Measurements from ENCODE around the gene SEPTIN14.
"Not testable (repeated sequence)": the region's sequence is repeated elsewhere in the genome, so short reads cannot be mapped to it uniquely, and the experiment has no call there.

The SEPTIN14 gene

DNA sequence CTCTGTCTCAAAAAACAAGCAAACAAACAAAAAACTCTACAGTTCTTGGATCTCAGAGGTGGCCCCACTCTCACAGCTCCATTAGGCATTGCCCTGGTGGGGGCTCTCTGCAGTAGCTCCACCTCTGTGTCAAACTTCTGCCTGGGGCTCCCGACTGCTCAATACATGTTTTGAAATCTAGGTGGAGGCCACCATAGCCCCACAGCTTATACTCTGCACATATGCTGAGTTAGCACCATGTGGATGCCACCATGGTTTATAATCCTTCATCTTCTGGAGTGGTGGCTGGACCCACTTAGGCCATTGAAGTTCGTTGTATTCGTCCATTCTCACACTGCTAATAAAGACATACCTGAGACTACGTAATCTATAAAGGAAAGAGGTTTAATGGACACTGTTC is 78.4 kb downstream of the SEPTIN14 start:
- DNase-seq (ENCODE audit: low read depth in 2 of 2): no peak

DNA sequence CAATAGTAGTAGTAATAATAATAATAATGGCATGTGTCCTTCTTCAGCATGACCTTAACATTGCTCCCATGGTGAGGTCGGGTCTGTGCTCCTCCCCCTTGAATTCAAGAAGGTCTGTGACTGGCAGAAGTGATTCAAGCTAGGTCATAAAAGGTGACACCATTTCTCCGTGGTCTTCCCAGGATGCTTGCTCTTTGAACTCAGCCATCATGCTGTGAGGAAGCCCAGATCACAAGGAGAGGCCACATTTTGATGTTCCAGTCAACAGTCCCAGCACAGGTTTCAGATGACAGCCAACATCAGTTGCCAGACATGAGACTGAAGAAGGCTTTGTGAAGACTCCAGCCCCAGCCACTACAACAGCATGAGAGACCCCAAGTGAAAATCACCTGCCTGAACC is 83.9 kb downstream of the SEPTIN14 start:
- no peak for DNase-seq (ENCODE audit: low read depth in 2 of 2)

DNA sequence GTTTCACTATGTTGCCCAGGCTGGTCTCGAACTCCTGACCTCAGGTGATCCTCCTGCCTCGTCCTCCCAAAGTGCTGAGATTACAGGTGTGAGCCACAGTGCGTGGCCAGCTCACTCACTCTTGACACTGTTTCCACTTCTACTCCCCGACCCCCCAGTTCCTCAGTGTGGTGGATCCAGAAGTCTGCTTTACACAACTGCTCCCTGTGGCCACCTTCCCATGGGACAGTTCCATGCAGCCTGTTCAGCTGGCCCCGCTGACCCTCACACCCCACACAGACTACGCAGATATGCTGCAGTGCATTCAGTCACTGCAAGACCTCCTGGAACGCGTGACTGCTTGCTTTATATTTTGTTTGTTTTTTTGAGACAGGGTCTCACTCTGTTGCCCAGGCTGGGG is 86.4 kb downstream of the SEPTIN14 start:
- no peak for DNase-seq (ENCODE audit: low read depth in 2 of 2)

DNA sequence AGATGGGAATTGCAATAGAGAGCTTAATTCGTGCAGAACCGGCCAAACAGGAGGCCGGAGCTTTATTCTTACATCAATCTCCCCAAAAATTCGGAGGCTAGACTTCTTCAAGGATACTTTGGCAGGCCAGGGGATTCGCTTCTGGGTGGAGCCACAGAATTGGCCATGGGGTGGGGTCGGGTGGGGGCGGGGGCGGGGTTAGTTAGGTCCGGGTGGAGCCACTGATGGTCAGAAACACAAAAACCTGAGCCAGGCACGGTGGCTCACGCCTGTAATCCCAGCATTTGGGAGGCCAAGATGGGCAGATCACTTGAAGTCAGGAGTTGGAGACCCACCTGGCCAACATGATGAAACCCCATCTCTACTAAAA is 87.5 kb downstream of the SEPTIN14 start:
- DNase-seq (ENCODE audit: low read depth in 2 of 2): no peak

DNA sequence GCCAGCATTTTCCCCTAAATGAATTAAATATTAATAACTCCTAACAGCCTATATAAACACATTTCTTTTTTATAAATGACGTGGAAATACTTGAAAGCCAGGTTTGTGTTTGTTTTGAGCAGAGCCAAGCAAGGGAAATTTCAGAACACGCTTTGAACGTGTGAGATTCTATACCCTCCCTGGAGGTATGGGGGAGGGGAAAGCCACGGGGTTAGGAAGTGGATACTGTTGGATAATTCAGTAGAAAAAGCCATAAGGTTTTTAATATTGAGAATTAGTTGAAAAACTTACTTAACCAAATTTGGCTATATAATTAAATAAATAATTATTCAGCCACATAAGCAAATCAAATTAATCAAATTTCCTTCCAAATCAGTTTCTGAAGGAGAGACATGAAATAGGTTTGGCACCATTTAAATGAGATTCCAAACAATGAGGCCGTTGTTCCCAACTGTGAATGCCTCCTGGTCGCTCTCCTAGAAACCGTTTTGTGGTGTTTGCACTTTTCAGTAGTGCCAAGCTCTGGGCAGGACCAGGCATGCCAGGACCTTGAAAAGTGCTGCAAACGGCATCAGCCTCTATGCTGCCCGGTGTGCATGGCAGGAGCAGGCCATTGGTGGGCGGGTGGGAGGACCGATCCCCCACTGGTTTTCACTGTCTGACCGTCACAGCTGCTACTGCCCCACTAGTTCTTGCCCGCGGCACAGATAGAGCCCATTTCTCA is 88.1 kb downstream of the SEPTIN14 start:
- DNase-seq (ENCODE audit: low read depth in 2 of 2): no peak

DNA sequence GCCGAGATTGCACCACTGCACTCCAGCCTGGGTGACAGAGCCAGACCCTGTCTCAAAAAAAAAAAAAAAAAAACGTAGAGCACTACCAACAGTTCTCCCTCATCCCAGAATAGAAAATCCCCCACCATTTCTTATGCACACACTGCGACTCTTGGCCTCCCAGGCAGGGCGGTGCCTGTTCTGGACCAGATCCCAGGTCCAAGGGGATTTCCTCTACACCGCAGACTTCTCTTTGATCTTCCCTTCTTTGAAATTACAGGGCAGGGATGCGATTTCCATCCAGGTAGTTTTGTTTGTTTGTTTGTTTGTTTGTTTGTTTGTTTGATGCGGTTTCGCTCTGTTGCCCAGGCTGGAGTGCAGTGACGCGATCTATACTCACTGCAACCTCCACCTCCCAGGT is 91.8 kb downstream of the SEPTIN14 start:
- DNase-seq (ENCODE audit: low read depth in 2 of 2): no peak

DNA sequence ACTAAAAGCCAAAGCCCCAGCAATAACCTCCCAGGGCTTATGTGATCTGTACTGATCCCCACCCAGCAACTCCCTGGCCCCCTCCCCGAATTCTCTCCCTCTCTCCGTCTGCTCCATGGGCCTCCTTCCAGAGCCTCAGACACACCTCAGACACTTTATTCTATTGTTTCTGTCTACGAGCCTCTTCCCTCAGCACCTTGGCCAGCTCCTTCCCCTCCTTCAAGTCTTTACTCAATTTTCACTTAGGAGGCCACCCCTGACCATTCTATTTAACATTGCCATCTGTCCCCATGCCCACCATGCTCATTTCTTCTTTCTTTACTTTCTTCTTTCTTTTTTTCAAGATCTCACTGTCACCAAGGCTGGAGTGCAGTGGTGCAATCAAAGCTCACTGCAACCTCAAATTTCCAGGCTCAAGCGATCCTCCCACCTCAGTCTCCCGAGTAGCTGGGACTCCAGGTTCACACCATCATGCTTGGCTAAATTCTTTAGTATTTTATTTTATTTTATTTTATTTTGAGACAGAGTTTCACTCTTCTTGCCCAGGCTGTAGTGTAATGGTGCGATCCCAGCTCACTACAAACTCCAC is 109.2 kb downstream of the SEPTIN14 start:
- DNase-seq (ENCODE audit: low read depth in 2 of 2): not testable (repeated sequence)

DNA sequence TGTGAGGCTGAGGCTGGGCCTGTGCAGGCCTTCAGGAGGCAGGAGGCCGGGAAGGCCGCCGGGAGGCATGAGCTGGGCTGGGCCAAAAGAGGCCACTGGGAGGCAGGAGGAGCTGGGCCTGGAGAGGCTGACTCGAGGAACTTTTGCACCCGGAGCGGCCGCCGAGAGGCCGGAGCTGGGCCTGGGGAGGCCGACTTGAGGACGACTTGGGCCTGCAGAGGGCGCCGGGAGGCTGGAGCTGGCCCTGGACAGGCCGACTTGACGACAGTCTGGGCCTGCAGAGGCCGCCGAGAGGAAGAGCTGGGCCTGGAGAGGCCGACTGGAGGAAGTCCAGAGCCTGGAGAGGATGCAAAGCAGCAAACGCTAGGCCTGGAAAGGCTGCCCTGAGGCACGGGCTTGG is 117.8 kb downstream of the SEPTIN14 start:
- not testable (repeated sequence) for DNase-seq (ENCODE audit: low read depth in 2 of 2)

Measured in activated CD4-positive, alpha-beta T cell treated with anti-CD3 and anti-CD28 coated beads for 24 hours (primary cell).